Heart left ventricle (tissue), 16 donors: Measurements from ENCODE around the gene FAM222A. TPM values are rescaled to one million over a fixed set of nuclear protein-coding genes. Genes with fewer than 3 reads are reported as not detected.

Experiments
- ATAC-seq, 4 donors: fragments of 200-7000 bp; cut with Tn5 transposase; one replicate each; pipeline ENCODE4 v1.9.1; 2020 to 2022; ENCODE audit warnings: moderate library complexity in 4 of 4, mild to moderate bottlenecking in 3 of 4, moderate number of reproducible peaks in 1 of 4
- DNase-seq, 5 donors: peaks; one replicate each; pipeline ENCODE4 v3.0.0-alpha.2; 2020
- H3K27ac ChIP-seq, 12 donors: fragments of 200-600 bp; sonication (generic) in 4 of 12; one replicate each; pipeline versions ENCODE4 v1.5.0 to v1.8.0; 2016 to 2022; ENCODE audit warnings: mild to moderate bottlenecking in 2 of 12
- H3K27me3 ChIP-seq, 9 donors: fragments of 200-600 bp; sonication (generic) in 2 of 9; one replicate each; pipeline versions ENCODE4 v1.5.1 to v1.8.0; 2016 to 2022; ENCODE audit warnings: mild to moderate bottlenecking in 3 of 9
- H3K36me3 ChIP-seq, 9 donors: fragments of 200-600 bp; sonication (generic) in 2 of 9; one replicate each; pipeline versions ENCODE4 v1.5.0 to v1.8.0; 2018 to 2022; ENCODE audit warnings: mild to moderate bottlenecking in 2 of 9
- H3K4me1 ChIP-seq, 12 donors: fragments of 200-600 bp; sonication (generic) in 4 of 12; one replicate each; pipeline versions ENCODE4 v1.5.0 to v1.8.0; 2016 to 2022; ENCODE audit warnings: mild to moderate bottlenecking in 3 of 12
- H3K4me3 ChIP-seq, 12 donors: fragments of 200-600 bp; sonication (generic) in 4 of 12; one replicate each; pipeline versions ENCODE4 v1.5.0 to v1.8.0; 2017 to 2022; ENCODE audit warnings: mild to moderate bottlenecking in 9 of 12, moderate library complexity in 4 of 12
- H3K9me3 ChIP-seq, 12 donors: fragments of 200-600 bp; sonication (generic) in 4 of 12; one replicate each; pipeline versions ENCODE4 v1.5.0 to v1.8.0; 2016 to 2022; ENCODE audit warnings: mild to moderate bottlenecking in 1 of 12
- CTCF ChIP-seq, 12 donors: fragments of 200-600 bp; sonication (generic) in 4 of 12; IDR thresholded peaks; one replicate each; pipeline versions ENCODE4 v1.5.0 to v1.8.0; 2018 to 2022; ENCODE audit warnings: antibody characterized with exemption in 12 of 12, mild to moderate bottlenecking in 5 of 12
- POLR2A ChIP-seq, 2 donors: fragments of 450-650 bp; IDR thresholded peaks; one replicate each; pipeline ENCODE4 v1.6.1; 2017; ENCODE audit warnings: antibody characterized with exemption in 2 of 2, mild to moderate bottlenecking in 2 of 2, moderate library complexity in 2 of 2
- whole genome bisulfite sequencing, 4 donors: extraction: QIAGEN DNeasy Blood & Tissue Kit in 2 of 4; methylation state at CpG; one replicate each; pipeline versions ENCODE4 v1.1.5 to v1.1.7; 2013 to 2018; 5-methylcytosine and 5-hydroxymethylcytosine counted together
- intact Hi-C, 10 donors: fragments of 100-400 bp; cut with DNase I; formaldehyde crosslinking; loops; one replicate each; pipeline versions ENCODE4 v1.11.1 to v1.14.2; 2022
- polyA plus RNA-seq, 2 donors: library from polyadenylated mRNA; stranded (reverse); fragments of 200-250 nt; gene quantifications; one replicate each; pipeline ENCODE4 v1.2.3, GENCODE V29; 2013
- total RNA-seq, 9 donors: library from RNA; depleted of rRNA in 2 of 9; stranded (reverse); fragments of >200 nt in 2 of 9; fragmentation: NEBNext Ultra II Directional in 3 of 9; extraction: Animal tissue kit (Norgen Biotek cat#: 25700) in 3 of 9; gene quantifications; one replicate each; pipeline versions ENCODE4 v1.1.0 to v1.2.4, GENCODE V29; 2016 to 2023
- donor health status: ischemic (EF 13 %, LVEDD 7.1; RV severe dilation, severe dysfunction).
- donor health status: healthy with polysubstance abuse.
- donor health status: DM: no; HTN: yes; CAD: no.
- donor health status: DM: no; HTN: no; CAD: no.
- donor health status: ischemic (EF 25% LVEDD 6.9; RV normal size, moderate dysfunction).
- donor health status: ischemic (EF 25% LVEDD 5.7; RV mildly dilated, moderate dysfunction).
- donor health status: healthy.
- donor health status: DM: yes; HTN: yes; CAD: no.
- donor health status: ischemic (EF 35%, LVEDD 5.7; RV mildly dilated, moderate dysfunction).
- donor health status: nonischemic (EF 11% LVEDD 7.7; RV severe dilation, severe dysfunction).
- donor health status: DM: yes; HTN: yes; CAD: no.
- donor health status: PGD.
- donor health status: ischemic (EF 29% LVEDD 5.4; RV normal size, mild dysfunction).
- donor health status: nonischemic (EF 23%, LVEDD 6.1; RV moderate dilation, normal function).

The FAM222A gene
- total and polyA plus RNA-seq, 11 donors, result 3.5 to 45.8 (median 10.2) TPM

GRCh38 chr12:109729801-109730200 is 16.2 kb downstream of the FAM222A start:
- WGBS, 4 donors, result 83 to 91% (median 89%) methylated on average over 9 of the region's 9 CpGs
- ATAC-seq, result no peak
- intact Hi-C loops, result no loop called here
- Histone ChIP-seq H3K4me3 (no peak overlapping the region), H3K36me3 (no peaks in the 10 kb centered on the region), H3K27me3 (peaks cover 0 to 6% (median 0%) of the 10 kb centered on the region in 9 donors), H3K27ac (no peak overlapping the region), H3K4me1 (peaks cover 0 to 9% (median 0%) of the 10 kb centered on the region in 12 donors), H3K9me3 (no peaks in the 10 kb centered on the region)
- peak in 2 of 5 donors; percentile 6 to 10 for DNase-seq
- no peak for TF ChIP-seq POLR2A (IDR thresholded peaks at IDR 0.05)

- intact Hi-C loops, result no loop called here
- Histone ChIP-seq H3K9me3 (no peaks in the 10 kb centered on the region), H3K36me3 (no peaks in the 10 kb centered on the region), H3K27ac (no peak overlapping the region), H3K4me3 (no peak overlapping the region), H3K4me1 (peaks cover 0 to 17% (median 2%) of the 10 kb centered on the region in 12 donors), H3K27me3 (peaks cover 0 to 6% (median 0%) of the 10 kb centered on the region in 9 donors)
- DNase-seq, result peak in 3 of 5 donors; percentile 12 to 17 (median 16)
- 82 to 89% (median 84%) methylated on average over 15 of the region's 15 CpGs for WGBS, 4 donors
- TF ChIP-seq CTCF (IDR thresholded peaks at IDR 0.05) (no peak), POLR2A (IDR thresholded peaks at IDR 0.05) (no peak)
- no peak for ATAC-seq
Measured at GRCh38 chr12:109730306-109731145, 16.9 kb downstream of the FAM222A start.

DNA sequence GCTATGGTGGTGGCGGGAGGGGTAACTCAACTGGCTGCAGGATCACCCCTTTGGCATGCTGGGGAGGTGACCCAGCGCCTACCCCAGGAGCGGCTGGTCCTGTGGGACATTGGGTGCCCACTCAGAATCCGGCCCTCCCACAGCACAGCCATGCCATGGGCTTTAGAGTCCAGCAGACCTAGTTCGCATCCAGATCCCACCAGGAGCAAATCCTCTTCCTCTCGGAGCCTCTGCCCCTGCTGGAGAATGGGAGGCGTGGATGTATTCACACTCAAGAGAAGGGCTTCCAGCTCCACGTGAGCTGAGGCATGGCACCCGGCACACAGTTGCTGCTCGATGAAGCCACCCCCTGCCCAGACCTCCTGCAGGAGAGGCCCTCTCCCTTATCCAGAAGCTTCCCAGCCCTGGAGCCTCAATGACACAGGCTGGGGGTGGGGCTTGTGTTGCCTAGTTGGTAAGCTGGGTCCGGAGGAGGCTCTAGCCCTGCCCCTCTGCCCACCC is 17.7 kb downstream of the FAM222A start:
- WGBS, 4 donors, result 84 to 89% (median 86%) methylated on average over 9 to 11 of the region's 11 CpGs
- ATAC-seq (no peak), DNase-seq (peak in 3 of 5 donors; percentile 7 to 39 (median 14))
- TF ChIP-seq CTCF (IDR thresholded peaks at IDR 0.05), result no peak
- no peak for TF ChIP-seq POLR2A (IDR thresholded peaks at IDR 0.05)
- H3K27ac ChIP-seq, result no peak overlapping the region
- no peaks in the 10 kb centered on the region for H3K36me3 ChIP-seq
- H3K4me3 ChIP-seq, result no peak overlapping the region
- intact Hi-C loops, result no loop called here
- no peaks in the 10 kb centered on the region for H3K9me3 ChIP-seq
- H3K27me3 ChIP-seq, result peaks cover 0 to 6% (median 0%) of the 10 kb centered on the region in 9 donors
- peaks cover 0 to 24% (median 3%) of the 10 kb centered on the region in 12 donors for H3K4me1 ChIP-seq

- no peaks in the 10 kb centered on the region for H3K36me3 ChIP-seq
- no peak overlapping the region for H3K27ac ChIP-seq
- H3K4me3 ChIP-seq, result no peak overlapping the region
- peaks cover 0 to 6% (median 0%) of the 10 kb centered on the region in 9 donors for H3K27me3 ChIP-seq
- no peaks in the 10 kb centered on the region for H3K9me3 ChIP-seq
- WGBS, 4 donors, result 90% methylated on average over 7 of the region's 7 CpGs
- DNase-seq, result peak in 4 of 5 donors; percentile 5 to 13 (median 9)
- TF ChIP-seq CTCF (IDR thresholded peaks at IDR 0.05) (no peak), POLR2A (IDR thresholded peaks at IDR 0.05) (no peak)
- peaks cover 0 to 26% (median 4%) of the 10 kb centered on the region in 12 donors for H3K4me1 ChIP-seq
- no peak for ATAC-seq
- intact Hi-C loops, result no loop called here
Measured at GRCh38 chr12:109731806-109732205, 18.2 kb downstream of the FAM222A start.
